Activated CD4-positive, alpha-beta T cell treated with anti-CD3 and anti-CD28 coated beads for 24 hours (primary cell): Measurements from ENCODE around the gene SFXN5.

Experiments
- DNase-seq, 2 donors: peaks; one replicate each; pipeline ENCODE4 v3.0.0-alpha.2; 2020; ENCODE audit warnings: low read depth in 2 of 2

SFXN5 gene

DNA sequence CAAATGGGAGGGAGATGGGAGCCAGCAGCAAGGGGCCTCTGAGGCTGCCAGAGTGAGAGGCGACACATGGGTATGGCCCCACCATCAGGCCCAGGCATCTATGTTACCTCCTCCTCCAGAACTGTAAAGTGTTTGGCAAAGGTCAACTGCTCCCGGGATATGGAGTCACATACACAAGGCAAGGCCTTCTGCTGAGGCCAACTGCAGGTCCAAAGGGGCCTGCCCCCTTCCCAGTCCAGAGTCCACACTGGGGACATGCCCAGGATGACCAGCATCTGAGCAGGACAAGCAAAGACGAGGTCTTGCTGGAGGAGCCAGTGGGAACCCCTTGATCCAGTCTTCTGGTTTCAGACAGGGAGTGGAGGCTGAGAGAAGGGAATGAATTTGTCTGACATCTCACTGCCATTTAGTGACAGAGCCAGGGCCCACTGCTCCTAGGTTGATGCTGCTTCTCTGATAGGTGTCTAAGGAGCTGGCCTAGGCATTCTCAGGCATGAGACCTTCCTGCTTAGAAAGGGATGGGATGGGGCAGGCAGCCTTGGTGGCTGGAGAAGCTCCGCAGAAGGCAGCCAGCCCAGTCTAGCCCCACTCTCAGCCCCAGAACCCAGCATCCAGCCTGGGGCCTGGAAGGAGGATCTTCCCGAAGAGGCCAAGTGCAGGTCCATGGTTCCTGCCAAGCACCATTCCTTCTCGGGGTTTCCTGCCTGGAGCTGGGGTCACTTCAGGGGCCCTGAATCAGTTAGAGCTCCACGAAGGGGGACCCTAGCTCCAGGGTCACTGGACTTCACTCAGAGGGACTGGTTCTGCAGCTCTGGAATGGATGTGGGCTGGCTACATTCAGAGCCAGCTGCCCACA lies 127.7 kb downstream of the SFXN5 start:
- no peak for DNase-seq

- DNase-seq, result no peak
These were observed 128.6 kb downstream of the SFXN5 start for GRCh38 chr2:72942881-72943418.

GRCh38 chr2:72942293-72942692 lies 129.2 kb downstream of the SFXN5 start:
- no peak for DNase-seq

DNA sequence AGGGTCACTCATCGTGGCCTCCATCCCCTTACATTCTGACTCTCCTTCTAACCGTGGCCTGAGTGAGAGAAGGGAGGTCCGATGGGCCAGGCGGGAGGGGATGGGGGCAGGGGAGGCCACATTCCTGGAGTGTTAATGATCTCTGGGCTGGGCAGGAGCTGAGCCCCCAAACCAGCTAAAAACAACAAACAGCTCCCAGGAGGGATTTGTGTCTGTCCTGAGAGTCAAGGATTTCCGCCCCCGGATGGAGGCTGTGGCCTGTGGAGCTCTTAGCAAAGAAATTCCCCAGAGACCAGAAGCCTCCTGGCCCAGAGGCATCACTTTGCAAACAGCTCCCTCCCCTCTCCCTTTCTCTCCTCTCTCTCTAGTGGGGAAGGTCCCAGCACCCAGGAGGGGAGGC lies 130.7 kb downstream of the SFXN5 start:
- DNase-seq, result no peak

GRCh38 chr2:72940361-72940760 lies 131.2 kb downstream of the SFXN5 start:
- DNase-seq, result no peak

- DNase-seq, result no peak
These were observed 133.1 kb downstream of the SFXN5 start for GRCh38 chr2:72938455-72938854.

DNA sequence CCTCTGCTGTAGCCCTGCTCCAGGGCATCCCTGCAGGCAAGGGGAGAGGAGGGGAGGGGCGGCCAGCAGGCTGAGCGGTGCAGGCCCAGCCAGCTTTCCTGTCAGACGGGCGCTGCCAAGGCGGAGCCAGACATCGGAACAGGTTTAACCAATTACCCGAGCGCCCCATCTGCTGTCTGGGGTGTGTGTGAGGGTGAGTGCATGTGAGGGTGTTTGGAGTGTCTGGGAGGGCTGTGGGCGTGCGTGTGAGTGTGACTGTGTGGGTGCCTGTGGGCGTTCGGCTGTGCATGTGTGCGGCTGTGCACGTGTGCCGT lies 134.2 kb downstream of the SFXN5 start:
- DNase-seq, result no peak

GRCh38 chr2:72936660-72937355 lies 134.7 kb downstream of the SFXN5 start:
- DNase-seq, result no peak

- DNase-seq, result no peak
These were observed 135.9 kb downstream of the SFXN5 start for GRCh38 chr2:72935611-72935957.

- no peak for DNase-seq
These were observed 136.6 kb downstream of the SFXN5 start for GRCh38 chr2:72934683-72935610.

- no peak for DNase-seq
These were observed 137.8 kb downstream of the SFXN5 start for GRCh38 chr2:72933646-72934151.

DNA sequence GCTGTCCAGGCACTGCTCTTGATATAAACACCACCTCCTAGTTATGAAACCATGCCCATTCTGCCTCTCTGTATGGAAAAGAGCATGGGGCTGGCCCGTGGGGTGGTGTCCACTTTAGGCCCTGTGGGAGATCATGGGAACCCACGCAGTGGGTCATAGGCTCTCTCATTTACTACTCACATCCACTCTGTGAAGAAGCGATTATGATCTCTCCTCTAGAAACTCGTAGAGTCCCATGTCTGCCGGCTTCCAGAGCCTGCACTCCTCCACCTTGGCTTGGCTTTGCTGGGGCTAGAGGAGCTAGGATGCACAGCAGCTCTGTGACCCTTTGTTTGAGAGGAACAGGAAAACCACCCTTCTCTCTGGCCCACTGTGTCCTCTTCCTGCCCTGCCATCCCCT lies 138.3 kb downstream of the SFXN5 start:
- no peak for DNase-seq

GRCh38 chr2:72932805-72933204 lies 138.7 kb downstream of the SFXN5 start:
- DNase-seq, result no peak

DNA sequence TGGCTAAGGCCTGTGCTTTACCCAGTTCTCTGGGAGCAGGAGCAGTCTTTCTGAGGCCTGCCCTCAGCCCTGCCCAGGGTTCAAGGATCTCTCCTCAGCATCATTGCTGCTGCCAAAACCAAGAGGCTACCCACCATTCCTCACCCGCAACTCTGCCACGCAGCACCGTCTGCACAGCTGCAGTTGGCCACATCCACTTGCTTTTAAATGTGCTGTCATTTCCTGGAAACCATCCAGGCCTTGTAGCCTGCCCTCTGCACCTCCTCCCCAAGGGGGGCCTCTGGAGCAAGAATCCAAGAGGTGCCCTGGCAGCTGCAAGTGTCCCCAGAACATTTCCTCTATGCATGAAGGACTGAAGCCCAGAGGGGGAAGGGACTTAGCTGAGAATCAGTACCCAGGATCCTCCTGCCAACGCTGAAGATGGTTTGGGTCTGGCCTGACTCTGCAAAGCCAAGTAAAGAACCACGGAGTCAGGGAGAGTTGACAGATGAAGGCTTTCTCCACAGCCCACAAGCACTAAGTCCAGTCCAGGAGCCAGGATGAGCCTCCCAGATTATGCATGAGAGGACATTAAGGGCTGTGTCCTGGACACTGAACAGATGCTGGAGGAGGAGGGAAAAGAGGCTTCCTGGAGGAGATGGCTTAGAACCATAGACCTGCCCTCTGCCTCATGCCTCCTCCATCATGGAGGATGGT lies 139.3 kb downstream of the SFXN5 start:
- no peak for DNase-seq

- no peak for DNase-seq
These were observed 140.1 kb downstream of the SFXN5 start for GRCh38 chr2:72931280-72931910.

- no peak for DNase-seq
These were observed 142.5 kb downstream of the SFXN5 start for GRCh38 chr2:72929010-72929409.

GRCh38 chr2:72927619-72928550 lies 143.6 kb downstream of the SFXN5 start:
- DNase-seq, result no peak

- DNase-seq, result no peak
These were observed 144.6 kb downstream of the SFXN5 start for GRCh38 chr2:72926811-72927465.

DNA sequence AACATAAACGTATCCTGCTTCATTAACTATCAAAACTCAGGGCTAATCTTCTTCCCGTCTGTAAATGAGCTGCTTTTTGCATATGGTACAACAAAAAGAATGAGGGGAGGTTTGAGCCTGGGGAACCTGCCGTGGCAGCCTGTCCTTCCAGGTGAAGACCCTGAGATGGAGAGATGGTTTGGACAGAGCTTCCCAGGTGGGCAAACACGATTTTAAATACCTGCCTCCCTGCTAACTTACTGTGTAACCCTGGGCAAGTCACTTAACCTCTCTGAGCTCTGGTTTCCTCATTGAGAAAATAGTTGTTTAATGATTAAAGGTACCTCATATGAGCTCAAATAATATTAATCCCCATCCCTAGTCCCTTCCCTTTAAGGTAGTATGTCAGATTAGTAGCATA lies 145.1 kb downstream of the SFXN5 start:
- DNase-seq, result no peak
